A549 treated with ZK216348 at 1 μM for 4 hours (cell line): ENCODE results near the gene ZNF362. TPM values are rescaled to one million over a fixed set of nuclear protein-coding genes. Genes with fewer than 3 reads are reported as not detected.

Experiments used
- total RNA-seq: library from RNA; stranded (reverse); fragments of 200-300 nt; extraction: Qiagen RNA extraction; gene quantifications from 5 replicates; pipeline ENCODE4 v1.2.3, GENCODE V29; 2022; ENCODE audit warnings: low read depth

The ZNF362 gene
- total RNA-seq: 7.7 to 15.2 TPM (median 11.4 TPM) in 5 replicates

GRCh38 chr1:33256471-33257206 is at the start of gene ZNF362:
TSS of gene ZNF362 (plus strand) at chr1:33256492. CDS start at chr1:33270575, 14,083 bp downstream.

GRCh38 chr1:33320619-33321165 is 64.4 kb downstream of the ZNF362 start, which contains the start of gene A3GALT2:
TSS of gene A3GALT2 (minus strand) at chr1:33321098. CDS start at chr1:33321098, 0 bp downstream.

Other genes with a start within 250 kb of the ZNF362 start
- 138 to 155 TPM (median 152 TPM) in 5 replicates for gene AK2, start 219.6 kb upstream of the ZNF362 start, total RNA-seq
- 0.35 to 1.8 TPM (median 0.82 TPM) in 5 replicates for gene AZIN2, start 175.3 kb upstream of the ZNF362 start, total RNA-seq
- 1.8 to 2.6 TPM (median 2.3 TPM) in 5 replicates for gene TRIM62, start 74.4 kb upstream of the ZNF362 start, total RNA-seq
- not detected in 5 replicates for gene A3GALT2, start 64.6 kb downstream of the ZNF362 start, total RNA-seq
- 84.5 to 103 TPM (median 95.4 TPM) in 5 replicates for gene PHC2, start 174.6 kb downstream of the ZNF362 start, total RNA-seq
- gene ZSCAN20, start 216.2 kb downstream of the ZNF362 start, total RNA-seq: 1.6 to 2.4 TPM (median 1.9 TPM) in 5 replicates